ENCODE measurements around the gene DNASE1.

DNA sequence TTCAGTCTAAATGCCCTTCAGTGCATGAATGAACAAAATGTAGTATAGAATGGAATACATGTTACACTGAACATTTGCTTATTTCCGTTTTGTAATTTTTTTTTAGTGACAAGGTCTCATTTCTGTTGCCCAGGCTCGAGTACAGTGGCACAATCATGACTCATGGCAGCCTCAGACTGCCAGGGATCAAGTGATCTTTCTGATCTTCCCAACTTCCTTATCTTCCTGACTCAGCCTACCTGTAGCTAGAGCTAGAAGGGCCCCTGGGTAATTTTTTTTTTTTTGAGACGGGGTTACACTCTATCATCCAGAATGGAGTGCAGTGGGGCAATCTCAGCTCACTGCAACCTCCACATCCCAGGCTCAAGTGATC lies 35.7 kb upstream of the DNASE1 start:
- TF ChIP-seq EZH2 (IDR thresholded peaks at IDR 0.05; ENCODE audit: borderline replicate concordance, low read depth, low read length, severe bottlenecking) (no peak), CTCF (IDR thresholded peaks at IDR 0.05; ENCODE audit: borderline replicate concordance, extremely low read depth, low read length, poor library complexity, severe bottlenecking) (no peak)
